ENCODE measurements around the gene RCSD1. TPM values are rescaled to one million over a fixed set of nuclear protein-coding genes. Genes with fewer than 3 reads are reported as not detected.

The RCSD1 gene
- total and polyA plus RNA-seq, 4 donors: 13.6 to 26.2 (median 15.6) TPM

GRCh38 chr1:167616521-167616920, 13.5 kb upstream of the RCSD1 start:
- Histone ChIP-seq H3K36me3 (ENCODE audit: control insufficient read depth, insufficient read depth, low read length) (no peaks in the 10 kb centered on the region), H3K4me1 (ENCODE audit: control insufficient read depth, insufficient read depth, low read length) (no peaks in the 10 kb centered on the region), H3K27me3 (ENCODE audit: control insufficient read depth, insufficient read depth, low read length) (no peaks in the 10 kb centered on the region), H3K27ac (ENCODE audit: low read depth, low read length) (no peak overlapping the region), H3K9me3 (ENCODE audit: control insufficient read depth, insufficient read depth, low read length) (peaks cover 2% of the 10 kb centered on the region), H3K4me3 (ENCODE audit: low read depth, low read length) (no peak overlapping the region)
- no peak for DNase-seq (ENCODE audit: low read depth in 4 of 6, low spot score in 6 of 6)
- WGBS (ENCODE audit: insufficient coverage): 90% methylated on average over 3 of the region's 8 CpGs

DNA sequence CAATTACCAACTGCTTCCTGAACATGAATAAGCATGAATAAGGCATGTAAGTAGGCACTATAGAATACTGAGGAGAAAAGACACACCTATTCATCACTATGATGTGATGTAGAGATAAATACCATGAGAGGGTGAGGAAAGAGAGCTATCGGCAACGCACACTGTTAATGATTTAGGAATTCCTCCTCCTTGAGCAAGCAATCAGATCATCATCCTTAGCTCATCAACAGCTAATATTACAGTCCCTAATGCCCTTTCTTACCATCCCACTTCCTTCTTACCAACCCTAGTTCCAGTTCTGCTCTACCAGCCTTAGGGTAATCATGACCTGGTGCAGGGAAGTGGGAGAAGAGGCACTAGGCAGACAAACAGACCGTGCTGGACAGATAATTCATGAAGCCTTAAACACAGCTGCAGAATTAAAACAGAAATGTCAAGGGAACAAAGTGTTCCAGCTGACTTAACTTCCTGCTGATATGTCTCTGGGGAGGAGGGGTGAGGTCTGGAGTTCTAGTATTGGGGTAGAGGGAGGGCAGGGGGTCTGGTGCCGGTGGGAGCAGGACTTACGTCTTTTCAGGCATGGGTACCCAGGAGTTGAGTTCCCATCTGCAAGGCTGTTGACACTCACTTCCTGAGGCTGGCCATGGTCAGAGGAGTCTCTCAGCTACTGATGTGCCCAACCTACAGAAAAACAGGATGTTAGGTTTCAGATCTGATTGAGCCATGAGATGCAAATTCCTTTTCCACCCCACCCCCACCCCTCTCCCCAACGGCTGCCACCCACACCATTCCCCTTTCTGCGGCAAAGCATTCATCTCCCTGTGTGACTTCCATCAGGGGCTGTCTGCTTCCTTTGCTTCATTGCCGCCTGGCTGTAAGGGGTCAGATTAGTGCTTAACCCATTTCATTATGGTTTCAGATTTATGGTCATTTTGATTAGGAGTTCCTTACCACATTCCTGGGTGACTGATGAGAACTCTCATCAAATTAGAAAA, 12.6 kb upstream of the RCSD1 start:
- no peak overlapping the region for H3K4me3 ChIP-seq (ENCODE audit: low read depth, low read length)
- WGBS (ENCODE audit: insufficient coverage): 44% methylated on average over 3 of the region's 8 CpGs

DNA sequence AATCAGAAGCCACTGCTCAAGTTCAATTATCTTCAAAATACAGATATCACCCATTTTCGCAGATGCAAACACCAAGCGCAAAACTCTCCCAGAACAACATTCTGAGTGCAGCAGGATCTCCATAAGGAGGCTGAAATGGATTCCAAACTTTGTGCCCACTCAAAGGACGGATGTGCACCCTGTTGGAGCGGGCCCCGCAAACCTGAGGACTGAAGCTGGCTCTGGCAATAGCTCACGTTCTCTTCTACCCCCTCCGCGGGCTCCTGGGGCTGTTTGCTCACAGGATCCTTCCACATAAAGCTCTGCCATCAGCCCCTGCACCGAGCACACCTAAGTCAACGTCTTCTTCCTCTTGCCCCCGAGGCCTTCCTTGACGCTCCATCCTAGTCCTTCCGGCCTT, 11.7 kb upstream of the RCSD1 start:
- 83% methylated on average over 13 of the region's 13 CpGs for WGBS (ENCODE audit: insufficient coverage)
- Histone ChIP-seq H3K9me3 (ENCODE audit: control insufficient read depth, insufficient read depth, low read length) (peaks cover 2% of the 10 kb centered on the region), H3K4me3 (ENCODE audit: low read depth, low read length) (no peak overlapping the region), H3K36me3 (ENCODE audit: control insufficient read depth, insufficient read depth, low read length) (no peaks in the 10 kb centered on the region), H3K27ac (ENCODE audit: low read depth, low read length) (no peak overlapping the region), H3K4me1 (ENCODE audit: control insufficient read depth, insufficient read depth, low read length) (no peaks in the 10 kb centered on the region), H3K27me3 (ENCODE audit: control insufficient read depth, insufficient read depth, low read length) (no peaks in the 10 kb centered on the region)
- DNase-seq (ENCODE audit: low read depth in 4 of 6, low spot score in 6 of 6): no peak

More for the DNA sequence above, 12.6 kb upstream of the RCSD1 start:
- Histone ChIP-seq H3K9me3 (ENCODE audit: control insufficient read depth, insufficient read depth, low read length) (peaks cover 2% of the 10 kb centered on the region), H3K27me3 (ENCODE audit: control insufficient read depth, insufficient read depth, low read length) (no peaks in the 10 kb centered on the region), H3K4me1 (ENCODE audit: control insufficient read depth, insufficient read depth, low read length) (no peaks in the 10 kb centered on the region), H3K36me3 (ENCODE audit: control insufficient read depth, insufficient read depth, low read length) (no peaks in the 10 kb centered on the region), H3K27ac (ENCODE audit: low read depth, low read length) (no peak overlapping the region)
- DNase-seq (ENCODE audit: low read depth in 4 of 6, low spot score in 6 of 6): no peak

GRCh38 chr1:167618789-167619188, 11.2 kb upstream of the RCSD1 start:
- no CpG with 5 or more reads among the region's 3 CpGs for WGBS (ENCODE audit: insufficient coverage)
- Histone ChIP-seq H3K4me3 (ENCODE audit: low read depth, low read length) (no peak overlapping the region), H3K27ac (ENCODE audit: low read depth, low read length) (no peak overlapping the region), H3K27me3 (ENCODE audit: control insufficient read depth, insufficient read depth, low read length) (no peaks in the 10 kb centered on the region), H3K36me3 (ENCODE audit: control insufficient read depth, insufficient read depth, low read length) (no peaks in the 10 kb centered on the region), H3K9me3 (ENCODE audit: control insufficient read depth, insufficient read depth, low read length) (peaks cover 2% of the 10 kb centered on the region), H3K4me1 (ENCODE audit: control insufficient read depth, insufficient read depth, low read length) (no peaks in the 10 kb centered on the region)
- DNase-seq (ENCODE audit: low read depth in 4 of 6, low spot score in 6 of 6): no peak

DNA sequence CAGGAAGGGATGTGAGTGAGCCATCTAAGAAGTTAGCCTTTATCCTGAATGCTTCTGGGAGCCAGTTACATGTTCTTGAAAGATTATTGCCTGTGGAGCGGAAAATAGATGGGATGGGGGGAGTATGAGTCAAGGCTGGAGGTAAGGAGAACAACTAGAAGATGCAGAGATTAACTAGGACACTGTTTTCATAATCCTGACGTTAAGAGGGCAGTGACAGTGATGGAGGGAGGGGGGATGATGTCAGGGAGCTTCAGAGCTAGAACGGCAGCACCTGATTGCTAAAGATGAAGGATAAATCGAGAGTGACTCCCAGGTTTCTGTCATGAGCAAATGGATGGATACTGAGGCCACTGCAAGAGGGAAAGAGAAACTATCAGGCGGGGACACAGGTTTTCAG, 10.0 kb upstream of the RCSD1 start:
- Histone ChIP-seq H3K27me3 (ENCODE audit: control insufficient read depth, insufficient read depth, low read length) (no peaks in the 10 kb centered on the region), H3K4me1 (ENCODE audit: control insufficient read depth, insufficient read depth, low read length) (no peaks in the 10 kb centered on the region), H3K4me3 (ENCODE audit: low read depth, low read length) (no peak overlapping the region), H3K36me3 (ENCODE audit: control insufficient read depth, insufficient read depth, low read length) (no peaks in the 10 kb centered on the region), H3K9me3 (ENCODE audit: control insufficient read depth, insufficient read depth, low read length) (peaks cover under 1% of the 10 kb centered on the region), H3K27ac (ENCODE audit: low read depth, low read length) (no peak overlapping the region)
- no peak for DNase-seq (ENCODE audit: low read depth in 4 of 6, low spot score in 6 of 6)
- WGBS (ENCODE audit: insufficient coverage): 72% methylated on average over 5 of the region's 5 CpGs

DNA sequence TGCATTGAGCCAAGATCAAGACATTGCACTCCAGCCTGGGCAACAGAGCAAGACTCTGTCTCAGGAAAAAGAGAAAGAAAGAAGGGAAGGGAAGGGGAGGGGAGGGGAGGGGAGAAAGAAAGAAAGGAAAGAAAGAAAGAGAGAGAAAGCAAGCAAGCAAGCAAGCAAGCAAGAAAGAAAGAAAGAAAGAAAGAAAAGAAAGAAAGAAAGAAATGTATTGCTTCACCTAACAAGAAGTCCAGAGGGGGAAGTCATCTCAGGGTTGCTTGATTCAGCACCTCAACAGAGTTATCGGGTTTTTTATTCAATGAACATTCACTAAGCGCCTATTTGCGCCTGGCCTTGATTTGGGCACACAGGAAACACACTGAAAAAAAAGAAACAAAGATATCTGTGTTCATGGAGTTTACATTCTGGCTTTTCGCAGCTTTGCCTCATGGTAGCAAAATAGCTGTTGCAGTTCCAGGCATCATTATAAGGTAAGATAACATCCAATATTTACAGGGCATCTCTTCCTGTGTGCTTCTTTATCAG, 8.2 kb upstream of the RCSD1 start:
- Histone ChIP-seq H3K9me3 (ENCODE audit: control insufficient read depth, insufficient read depth, low read length) (no peaks in the 10 kb centered on the region), H3K27me3 (ENCODE audit: control insufficient read depth, insufficient read depth, low read length) (no peaks in the 10 kb centered on the region), H3K36me3 (ENCODE audit: control insufficient read depth, insufficient read depth, low read length) (no peaks in the 10 kb centered on the region), H3K4me1 (ENCODE audit: control insufficient read depth, insufficient read depth, low read length) (no peaks in the 10 kb centered on the region), H3K4me3 (ENCODE audit: low read depth, low read length) (no peak overlapping the region), H3K27ac (ENCODE audit: low read depth, low read length) (no peak overlapping the region)
- WGBS (ENCODE audit: insufficient coverage): no CpG with 5 or more reads among the region's 4 CpGs
- no peak for DNase-seq (ENCODE audit: low read depth in 4 of 6, low spot score in 6 of 6)

DNA sequence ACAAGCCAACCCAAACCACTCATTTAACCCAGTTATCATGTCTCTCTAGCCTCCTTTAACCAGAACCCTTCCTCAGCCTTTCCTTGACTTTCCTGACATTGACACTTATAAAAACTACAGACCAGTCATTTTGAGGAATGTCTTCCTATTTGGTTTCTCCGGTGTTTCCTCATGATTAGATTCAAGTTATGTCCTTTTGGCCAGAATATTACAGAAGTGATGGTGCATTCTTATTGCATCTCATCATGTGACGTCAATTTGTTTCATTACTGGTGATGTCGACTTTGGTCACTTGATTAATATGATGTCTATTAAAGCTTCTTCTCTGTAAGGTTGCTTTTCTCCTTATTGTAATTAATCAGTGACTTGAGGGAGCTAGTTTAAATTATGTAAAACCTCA, 6.1 kb upstream of the RCSD1 start:
- Histone ChIP-seq H3K27ac (ENCODE audit: low read depth, low read length) (no peak overlapping the region), H3K4me1 (ENCODE audit: control insufficient read depth, insufficient read depth, low read length) (no peaks in the 10 kb centered on the region), H3K4me3 (ENCODE audit: low read depth, low read length) (no peak overlapping the region), H3K27me3 (ENCODE audit: control insufficient read depth, insufficient read depth, low read length) (peaks cover 8% of the 10 kb centered on the region), H3K36me3 (ENCODE audit: control insufficient read depth, insufficient read depth, low read length) (no peaks in the 10 kb centered on the region), H3K9me3 (ENCODE audit: control insufficient read depth, insufficient read depth, low read length) (no peaks in the 10 kb centered on the region)
- no CpG with 5 or more reads among the region's 3 CpGs for WGBS (ENCODE audit: insufficient coverage)
- no peak for DNase-seq (ENCODE audit: low read depth in 4 of 6, low spot score in 6 of 6)

DNA sequence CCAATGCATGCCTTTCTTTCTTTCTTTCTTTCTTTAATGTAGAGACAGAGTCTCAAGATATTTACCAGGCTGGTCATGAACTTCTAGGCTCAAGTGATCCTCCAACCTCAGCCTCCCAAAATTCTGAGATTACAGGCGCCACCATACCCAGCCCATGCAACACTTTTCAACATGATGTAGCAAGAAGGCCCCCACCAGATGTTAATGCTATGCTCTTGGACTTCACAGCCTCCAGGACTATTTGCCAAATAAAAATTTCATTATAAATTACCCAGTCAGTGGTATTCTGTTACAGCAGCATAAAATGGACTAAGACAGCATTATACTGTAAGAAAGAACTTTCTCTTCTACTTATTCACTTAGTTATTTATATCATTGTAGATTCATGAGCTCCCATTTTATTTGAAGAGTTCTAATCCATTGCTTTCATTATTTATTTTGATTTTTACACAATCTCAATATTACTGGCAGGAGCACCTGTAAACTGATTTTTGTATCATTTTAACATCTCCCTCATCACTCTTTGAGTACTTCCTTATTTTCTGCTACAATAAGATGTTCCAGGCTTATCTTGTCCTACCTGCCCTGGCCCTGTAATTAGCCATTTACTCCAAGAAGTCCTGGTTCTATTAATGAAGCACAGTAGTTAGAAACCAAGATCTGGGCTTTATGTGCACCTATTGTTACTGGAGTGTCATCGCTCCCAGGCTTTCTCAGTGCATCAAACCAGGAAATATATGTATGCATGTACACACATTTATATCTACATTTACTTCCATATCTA, 4.8 kb upstream of the RCSD1 start:
- WGBS (ENCODE audit: insufficient coverage): 71% methylated on average over 1 of the region's 2 CpGs
- DNase-seq (ENCODE audit: low read depth in 4 of 6, low spot score in 6 of 6): no peak
- peaks cover 20% of the 10 kb centered on the region for H3K27me3 ChIP-seq (ENCODE audit: control insufficient read depth, insufficient read depth, low read length)
- no peak overlapping the region for H3K4me3 ChIP-seq (ENCODE audit: low read depth, low read length)
- no peaks in the 10 kb centered on the region for H3K9me3 ChIP-seq (ENCODE audit: control insufficient read depth, insufficient read depth, low read length)
- H3K4me1 ChIP-seq (ENCODE audit: control insufficient read depth, insufficient read depth, low read length): peaks cover 6% of the 10 kb centered on the region
- H3K27ac ChIP-seq (ENCODE audit: low read depth, low read length): no peak overlapping the region
- H3K36me3 ChIP-seq (ENCODE audit: control insufficient read depth, insufficient read depth, low read length): no peaks in the 10 kb centered on the region

- WGBS (ENCODE audit: insufficient coverage): 71% methylated on average over 1 of the region's 3 CpGs
- Histone ChIP-seq H3K27me3 (ENCODE audit: control insufficient read depth, insufficient read depth, low read length) (peaks cover 42% of the 10 kb centered on the region), H3K4me1 (ENCODE audit: control insufficient read depth, insufficient read depth, low read length) (peaks cover 10% of the 10 kb centered on the region), H3K9me3 (ENCODE audit: control insufficient read depth, insufficient read depth, low read length) (no peaks in the 10 kb centered on the region), H3K27ac (ENCODE audit: low read depth, low read length) (no peak overlapping the region), H3K4me3 (ENCODE audit: low read depth, low read length) (no peak overlapping the region), H3K36me3 (ENCODE audit: control insufficient read depth, insufficient read depth, low read length) (no peaks in the 10 kb centered on the region)
- DNase-seq (ENCODE audit: low read depth in 4 of 6, low spot score in 6 of 6): no peak
These were observed 2.5 kb upstream of the RCSD1 start for GRCh38 chr1:167627615-167627864.
